GM21360 (cell line): ENCODE data around the gene OR1E2.
"Not testable (repeated sequence)": the region's sequence is repeated elsewhere in the genome, so short reads cannot be mapped to it uniquely, and the experiment has no call there.

Source experiments
- ATAC-seq: cut with Tn5 transposase; IDR thresholded peaks from one replicate; pipeline ENCODE4 v1.9.1; 2021; ENCODE audit warnings: mild to moderate bottlenecking, moderate library complexity; ENCODE audit not compliant: unreplicated experiment

The OR1E2 gene

GRCh38 chr17:3400055-3400454, 33.6 kb downstream of the OR1E2 start:
- ATAC-seq: no peak

- ATAC-seq: no peak
Observed at GRCh38 chr17:3398310-3398709, 35.3 kb downstream of the OR1E2 start, which contains the start of gene OR1E1. Gene OR1E1, minus strand, starts transcription at chr17:3398410. Its CDS starts 0 bp downstream, at chr17:3398410.

GRCh38 chr17:3397801-3398200, 35.8 kb downstream of the OR1E2 start:
- not testable (repeated sequence) for ATAC-seq

GRCh38 chr17:3389791-3390190, 43.9 kb downstream of the OR1E2 start:
- no peak for ATAC-seq

GRCh38 chr17:3385869-3386816, 47.5 kb downstream of the OR1E2 start, which contains the start of gene OR3A2:
Gene OR3A2, minus strand, starts transcription at chr17:3386308.
- no peak for ATAC-seq
